Activated CD4-positive, alpha-beta T cell treated with anti-CD3 and anti-CD28 coated beads, Interleukin-2, amount 50 U/mL, for 16 hours (primary cell): ENCODE measurements around the gene IARS1.

ENCODE experiments used
- DNase-seq: peaks from one replicate; pipeline ENCODE4 v3.0.0-alpha.2; 2020

The IARS1 gene

GRCh38 chr9:92293452-92294296 is at the start of gene IARS1:
IARS1 (minus strand) TSS chr9:92293697; CDS start chr9:92289419, 4,278 bp downstream.
- DNase-seq = peak; percentile 100

DNA sequence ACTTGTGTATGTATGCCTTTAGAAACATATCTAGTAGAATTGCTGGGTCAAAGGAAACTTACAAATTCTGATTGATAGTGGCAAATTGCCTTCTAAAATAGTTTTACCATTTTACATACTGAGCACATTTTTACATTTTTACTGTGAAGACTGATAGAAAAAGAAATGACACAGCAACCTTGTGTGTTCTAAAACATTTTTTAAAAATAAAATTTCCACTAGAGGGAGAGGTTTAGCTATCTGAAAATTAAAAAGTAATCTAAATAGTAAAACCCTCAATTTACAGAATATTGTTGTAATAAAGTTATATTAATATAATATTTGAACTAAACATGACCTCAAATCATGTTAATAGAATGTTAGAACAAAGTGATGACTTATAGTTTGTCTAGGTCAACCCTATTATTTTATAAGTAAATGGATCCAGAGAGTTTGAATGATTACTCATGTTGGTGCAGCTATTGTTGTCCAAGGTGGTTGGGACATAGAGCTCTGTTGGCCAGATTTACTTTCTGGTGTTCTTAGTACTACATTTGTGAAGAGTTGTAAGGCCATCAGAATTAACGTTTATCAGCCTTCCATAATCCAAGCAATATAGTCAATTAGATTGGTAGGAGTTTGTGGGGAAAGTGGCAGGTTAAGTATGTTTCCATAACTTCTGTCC is 49.5 kb upstream of the IARS1 start:
- no peak for DNase-seq

DNA sequence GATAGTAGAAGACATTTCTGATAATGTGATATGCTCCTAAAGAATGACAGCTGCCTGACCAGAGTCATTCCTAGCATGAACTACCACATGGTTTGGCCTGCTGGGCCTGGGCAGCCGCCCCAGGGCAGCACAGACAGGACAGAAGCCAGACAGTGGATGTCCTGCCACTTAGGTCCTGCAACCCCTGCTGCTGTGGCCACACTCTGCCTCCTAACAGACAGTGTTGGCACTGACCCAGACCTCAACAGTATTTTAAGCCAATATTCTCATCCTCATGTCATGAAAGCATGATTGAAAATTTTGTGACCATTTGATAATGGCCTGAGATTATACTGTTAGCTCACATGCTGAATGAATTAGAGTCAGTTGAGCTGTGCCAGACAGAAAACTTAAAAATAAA is 48.1 kb upstream of the IARS1 start:
- DNase-seq = no peak

DNA sequence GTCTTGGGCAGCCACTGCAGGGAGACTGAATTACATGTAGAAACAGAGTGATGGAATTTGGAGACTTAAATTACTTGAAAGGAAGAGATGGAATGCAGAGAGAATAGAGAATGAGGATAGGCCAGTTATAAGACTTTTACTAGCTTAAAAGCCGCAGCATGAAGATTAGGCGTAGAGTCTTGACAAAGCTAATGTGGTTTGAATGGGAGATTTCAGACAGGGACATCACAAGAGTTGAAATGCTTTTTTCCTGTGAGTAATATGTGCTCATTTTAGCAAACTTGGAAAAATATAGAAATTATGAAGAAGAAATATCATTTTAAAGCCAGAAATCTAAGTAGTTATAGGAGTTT is 39.8 kb upstream of the IARS1 start:
- DNase-seq = no peak

DNA sequence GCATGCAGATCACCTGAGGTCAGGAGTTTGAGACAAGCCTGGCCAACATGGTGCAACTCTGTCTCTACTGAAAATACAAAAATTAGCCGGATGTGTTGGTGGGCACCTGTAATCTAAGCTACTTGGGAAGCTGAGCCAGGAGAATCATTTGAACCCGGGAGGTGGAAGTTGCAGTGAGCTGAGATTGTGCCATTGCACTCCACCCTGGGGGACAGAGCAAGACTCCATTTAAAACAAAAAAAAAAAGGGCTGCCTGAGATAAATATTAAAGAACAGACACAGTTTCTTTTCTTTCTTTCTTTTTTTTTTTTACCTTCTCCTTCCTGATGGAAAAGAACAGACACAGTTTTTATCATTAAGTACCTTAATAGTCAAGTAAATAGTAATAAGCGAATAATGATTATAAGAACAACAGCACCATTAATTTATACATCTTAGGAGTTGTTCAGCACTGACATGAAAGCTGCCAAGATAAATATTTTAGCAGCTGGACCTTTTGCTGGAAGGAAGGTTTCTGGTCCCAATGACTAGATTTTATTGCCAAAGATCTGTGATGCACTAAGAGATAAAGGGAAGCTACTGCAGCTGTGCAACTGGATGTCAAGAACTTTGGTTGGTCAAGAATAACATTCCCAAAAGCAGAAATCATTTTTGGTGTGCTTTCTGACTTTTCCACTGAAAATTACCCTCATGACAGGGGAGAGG is 39.2 kb upstream of the IARS1 start:
- no peak for DNase-seq

DNA sequence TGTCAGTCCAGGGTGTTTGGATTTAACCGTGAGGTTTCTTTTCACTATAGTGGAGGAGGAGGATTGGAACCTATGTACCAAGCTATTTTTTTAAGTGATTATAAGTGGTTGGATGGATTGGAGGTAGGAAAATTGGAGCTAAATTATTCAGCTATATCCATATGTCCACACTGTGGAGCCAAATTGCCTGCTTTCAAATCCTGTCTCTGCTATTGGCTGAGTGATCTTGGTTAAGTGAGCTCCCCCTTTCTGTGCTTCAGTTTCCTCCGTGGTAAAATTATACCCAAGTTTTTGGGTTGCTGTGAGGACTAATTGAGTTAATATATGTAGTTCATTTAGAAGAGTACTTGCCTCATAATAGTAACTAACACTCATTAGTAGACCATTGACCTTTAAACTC is 34.7 kb upstream of the IARS1 start:
- peak; percentile 16 for DNase-seq

- no peak for DNase-seq
These were observed 33.9 kb upstream of the IARS1 start for GRCh38 chr9:92327283-92327850.

DNA sequence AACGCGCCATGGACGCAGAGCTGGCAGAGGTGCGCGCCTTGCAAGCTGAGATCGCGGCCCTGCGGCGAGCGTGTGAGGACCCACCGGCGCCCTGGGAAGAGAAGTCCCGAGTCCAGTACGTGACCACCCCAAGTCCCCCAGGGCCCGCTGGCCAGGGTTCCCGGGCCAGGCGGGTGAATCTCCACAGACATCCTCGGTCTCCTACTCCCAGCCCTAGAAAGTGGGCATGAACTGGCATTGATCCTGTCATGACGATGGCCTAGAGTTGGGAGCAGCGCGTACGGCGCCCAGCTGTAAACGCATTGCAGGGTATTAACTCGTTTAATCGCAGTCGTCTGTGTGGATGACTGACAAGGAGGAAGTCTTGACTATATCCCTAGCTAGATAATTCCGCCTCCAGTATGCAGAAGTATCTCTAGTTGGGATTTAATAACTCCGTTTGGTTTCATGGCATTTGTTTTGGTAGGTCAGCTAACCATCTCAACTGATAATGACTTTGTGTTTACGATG is 32.5 kb upstream of the IARS1 start:
- peak; percentile 4 for DNase-seq

DNA sequence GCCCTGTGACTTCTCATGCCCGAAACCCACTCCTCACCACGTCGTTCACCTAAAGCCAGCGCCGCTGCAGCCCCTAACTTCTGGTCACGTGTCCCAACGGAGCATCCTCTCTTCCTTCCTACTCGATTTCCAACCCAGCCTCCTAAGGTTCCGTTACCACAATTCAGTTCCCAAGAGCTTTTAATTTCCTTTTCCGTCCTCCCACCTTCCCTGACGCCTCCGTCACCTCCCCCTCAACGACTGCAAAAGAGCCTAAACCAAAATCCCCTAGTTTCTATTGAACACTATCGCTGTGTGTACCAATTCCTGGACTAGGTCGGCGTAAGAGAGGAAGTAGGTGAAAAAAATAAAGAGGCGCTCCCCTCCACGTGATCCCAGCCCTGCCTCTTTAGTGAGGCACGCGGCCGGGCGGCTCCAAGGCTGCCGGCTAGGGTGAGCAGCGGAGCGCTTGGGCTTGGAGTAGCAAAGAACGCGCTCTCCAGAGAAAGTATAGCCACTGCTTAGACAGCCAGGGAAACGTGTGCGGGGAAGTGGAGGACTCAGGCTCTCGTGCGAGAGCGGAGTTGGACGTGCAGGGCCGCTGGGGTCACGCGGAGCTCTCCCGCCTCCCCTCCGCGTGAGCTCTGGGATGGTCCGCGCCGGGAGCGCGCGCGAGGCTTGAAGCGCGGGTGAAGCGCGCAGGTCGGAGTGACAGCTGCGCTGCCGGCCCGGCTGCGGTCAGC is 31.9 kb upstream of the IARS1 start, which contains the start of the genes CENPP and NOL8:
Gene CENPP (plus strand): TSS at position 685 of the 722 bp plus-strand sequence.
Gene NOL8 (minus strand): TSS at position 82 of the 722 bp plus-strand sequence. CDS start 1,189 bp downstream, outside the sequence.
- DNase-seq = peak; percentile 88

DNA sequence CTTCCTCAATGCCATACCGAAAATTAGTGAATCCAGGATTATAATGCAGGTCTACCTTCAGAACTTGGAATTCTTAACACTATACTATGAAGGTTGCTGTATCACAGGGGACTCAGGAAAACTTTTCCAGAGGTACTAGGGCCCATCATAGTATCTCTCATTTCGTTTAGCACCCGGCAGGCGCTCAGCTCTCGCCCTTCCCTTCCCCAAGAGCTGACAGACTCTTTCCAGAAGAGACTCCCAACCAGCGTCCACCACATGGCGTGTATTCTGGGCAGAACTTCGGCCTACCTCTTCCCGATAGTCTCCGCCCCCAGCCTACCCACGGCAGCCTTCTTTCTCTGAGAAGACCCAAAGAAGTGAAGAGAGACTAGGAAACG is 31.4 kb upstream of the IARS1 start:
- no peak for DNase-seq

DNA sequence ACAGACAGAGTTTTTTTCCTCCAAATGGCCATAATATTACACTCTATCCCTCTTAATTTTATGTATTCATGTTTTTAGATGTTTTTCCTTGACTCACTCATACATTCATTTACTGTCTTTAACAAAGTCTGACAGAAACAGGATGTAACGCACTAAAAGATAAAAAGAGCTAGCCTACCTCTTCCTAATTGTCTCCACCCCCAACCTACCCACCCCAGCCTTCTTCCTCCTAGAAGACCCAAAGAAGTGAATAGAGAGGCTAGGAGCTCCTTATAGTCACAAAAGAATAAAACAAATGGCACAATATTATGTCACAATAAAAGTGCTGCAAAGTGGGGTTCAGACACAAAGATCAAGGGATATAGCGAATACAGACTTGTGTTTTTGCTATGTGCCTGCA is 30.9 kb upstream of the IARS1 start:
- DNase-seq = peak; percentile 11

GRCh38 chr9:92315456-92315855 is 22.0 kb upstream of the IARS1 start:
- DNase-seq = no peak

- DNase-seq = no peak
These were observed 20.1 kb upstream of the IARS1 start for GRCh38 chr9:92313624-92314012.

GRCh38 chr9:92312887-92313623 is 19.6 kb upstream of the IARS1 start:
- no peak for DNase-seq

GRCh38 chr9:92310562-92310961 is 17.1 kb upstream of the IARS1 start:
- DNase-seq = no peak

- DNase-seq = no peak
These were observed 15.4 kb upstream of the IARS1 start for GRCh38 chr9:92308893-92309292.

DNA sequence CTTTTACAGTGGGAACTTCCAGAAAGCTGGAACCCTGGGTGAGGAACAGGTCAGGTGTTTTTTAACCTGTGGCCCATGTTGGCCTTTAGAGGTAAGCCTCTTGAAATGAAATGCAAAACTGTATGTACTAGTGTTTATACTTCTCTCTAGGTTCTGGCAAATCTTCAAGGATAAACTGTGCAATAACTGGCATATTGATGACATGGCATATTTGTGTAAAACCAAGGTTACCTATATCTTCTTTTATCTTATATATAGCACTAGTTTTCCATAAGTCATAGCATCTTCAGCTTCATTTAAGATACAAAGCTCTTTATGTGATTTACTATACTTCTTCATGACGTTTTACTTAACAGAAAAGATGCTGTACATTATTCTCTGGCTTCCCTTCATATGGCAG is 7.4 kb upstream of the IARS1 start:
- no peak for DNase-seq

GRCh38 chr9:92299116-92299515 is 5.6 kb upstream of the IARS1 start:
- no peak for DNase-seq

- DNase-seq = no peak
These were observed 4.5 kb upstream of the IARS1 start for GRCh38 chr9:92298036-92298435.

DNA sequence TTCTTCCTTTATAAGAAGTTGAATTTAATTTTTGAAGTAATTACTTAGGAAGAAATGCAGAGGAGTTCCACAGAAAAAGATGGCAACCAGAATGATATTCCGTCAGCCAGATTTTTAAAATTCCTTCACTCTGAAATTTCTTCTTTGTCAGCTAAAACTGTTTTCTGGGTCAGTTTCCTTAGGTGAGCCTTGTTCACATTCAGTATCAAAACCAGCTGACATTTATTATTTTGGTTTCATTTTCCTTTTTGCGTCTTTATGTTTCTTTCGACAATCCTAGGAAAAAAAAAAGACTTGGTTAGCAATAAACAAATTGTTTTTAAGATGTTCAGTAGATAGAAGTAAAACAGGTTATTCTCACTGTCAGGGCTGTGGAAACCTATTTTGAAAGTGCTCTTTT is 4.1 kb upstream of the IARS1 start:
- no peak for DNase-seq

DNA sequence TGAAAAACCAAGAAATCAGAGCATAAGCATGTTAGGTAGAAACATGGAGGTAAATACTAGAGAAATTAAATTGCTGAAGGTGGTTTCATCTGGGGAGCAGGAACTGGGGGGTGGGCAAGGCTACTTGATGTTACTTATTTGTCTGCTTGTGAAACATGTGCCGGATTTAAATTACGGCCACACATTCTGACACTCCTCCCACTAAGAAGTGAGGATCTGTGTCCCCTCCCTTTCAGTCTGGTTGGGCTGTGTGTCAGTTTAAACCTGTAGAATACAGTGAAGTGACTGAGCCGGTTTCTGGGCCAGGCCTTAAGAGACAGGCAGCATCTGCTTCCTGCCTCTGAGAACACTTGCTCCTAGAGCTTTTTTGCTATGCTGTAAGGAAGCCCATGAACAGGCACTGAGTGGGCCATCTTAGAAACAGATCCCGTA is 2.3 kb upstream of the IARS1 start:
- no peak for DNase-seq
